HG03571 (cell line): ENCODE measurements around the gene ATP13A2.

Experiments used
- ATAC-seq: cut with Tn5 transposase; IDR thresholded peaks from one replicate; pipeline ENCODE4 v1.9.1; 2021; ENCODE audit not compliant: unreplicated experiment

Gene ATP13A2

GRCh38 chr1:17032741-17033140, 21.0 kb upstream of the ATP13A2 start:
- ATAC-seq = no peak

- ATAC-seq = no peak
Measured at GRCh38 chr1:17031436-17031835, 19.7 kb upstream of the ATP13A2 start.

- no peak for ATAC-seq
Measured at GRCh38 chr1:17030206-17030605, 18.5 kb upstream of the ATP13A2 start.

GRCh38 chr1:17028662-17029188, 17.0 kb upstream of the ATP13A2 start:
- ATAC-seq = no peak

- ATAC-seq = no peak
Measured at GRCh38 chr1:17027900-17028299, 16.2 kb upstream of the ATP13A2 start.

GRCh38 chr1:17027403-17027802, 15.7 kb upstream of the ATP13A2 start:
- no peak for ATAC-seq

- no peak for ATAC-seq
Measured at GRCh38 chr1:17024721-17025120, 13.0 kb upstream of the ATP13A2 start.

- ATAC-seq = no peak
Measured at GRCh38 chr1:17023573-17023972, 11.8 kb upstream of the ATP13A2 start.

GRCh38 chr1:17023102-17023501, 11.4 kb upstream of the ATP13A2 start:
- no peak for ATAC-seq

- no peak for ATAC-seq
Measured at GRCh38 chr1:17021896-17022295, 10.2 kb upstream of the ATP13A2 start.

- no peak for ATAC-seq
Measured at GRCh38 chr1:17020502-17020901, 8.8 kb upstream of the ATP13A2 start.

GRCh38 chr1:17018849-17019248, 7.1 kb upstream of the ATP13A2 start:
- no peak for ATAC-seq

GRCh38 chr1:17017435-17017834, 5.7 kb upstream of the ATP13A2 start:
- ATAC-seq = no peak

GRCh38 chr1:17016317-17016661, 4.6 kb upstream of the ATP13A2 start:
- ATAC-seq = no peak

GRCh38 chr1:17014671-17015567, 3.2 kb upstream of the ATP13A2 start:
- ATAC-seq = no peak

GRCh38 chr1:17013491-17014320, 2.0 kb upstream of the ATP13A2 start:
- no peak for ATAC-seq

- ATAC-seq = no peak
Measured at GRCh38 chr1:17012775-17013490, 1.2 kb upstream of the ATP13A2 start.

- peak; percentile 22 for ATAC-seq
Measured at GRCh38 chr1:17011092-17011438, 663 bp downstream of the ATP13A2 start.

GRCh38 chr1:17009706-17010105, 2.0 kb downstream of the ATP13A2 start:
- ATAC-seq = no peak

- no peak for ATAC-seq
Measured at GRCh38 chr1:17008208-17008855, 3.4 kb downstream of the ATP13A2 start.

- no peak for ATAC-seq
Measured at GRCh38 chr1:17007121-17007520, 4.6 kb downstream of the ATP13A2 start.
